22Rv1 (cell line): ENCODE measurements around the gene C1orf52.
A peak's percentile ranks its signal among the peaks of the same experiment; 100 is the strongest.

Source experiments
- H3K27ac ChIP-seq: fragments of 450-650 bp; 2 replicates; pipeline ENCODE4 v1.5.1; 2017
- ZFX ChIP-seq: fragments of 450-650 bp; IDR thresholded peaks from 2 replicates; pipeline ENCODE4 v1.6.1; 2017; ENCODE audit warnings: antibody characterized with exemption, borderline replicate concordance
- TF ChIP-seq, protein P1 (sequence below): fragments of 450-650 bp; IDR thresholded peaks from 2 replicates; pipeline ENCODE4 v1.5.1; 2017; ENCODE audit warnings: mild to moderate bottlenecking

The C1orf52 gene

DNA sequence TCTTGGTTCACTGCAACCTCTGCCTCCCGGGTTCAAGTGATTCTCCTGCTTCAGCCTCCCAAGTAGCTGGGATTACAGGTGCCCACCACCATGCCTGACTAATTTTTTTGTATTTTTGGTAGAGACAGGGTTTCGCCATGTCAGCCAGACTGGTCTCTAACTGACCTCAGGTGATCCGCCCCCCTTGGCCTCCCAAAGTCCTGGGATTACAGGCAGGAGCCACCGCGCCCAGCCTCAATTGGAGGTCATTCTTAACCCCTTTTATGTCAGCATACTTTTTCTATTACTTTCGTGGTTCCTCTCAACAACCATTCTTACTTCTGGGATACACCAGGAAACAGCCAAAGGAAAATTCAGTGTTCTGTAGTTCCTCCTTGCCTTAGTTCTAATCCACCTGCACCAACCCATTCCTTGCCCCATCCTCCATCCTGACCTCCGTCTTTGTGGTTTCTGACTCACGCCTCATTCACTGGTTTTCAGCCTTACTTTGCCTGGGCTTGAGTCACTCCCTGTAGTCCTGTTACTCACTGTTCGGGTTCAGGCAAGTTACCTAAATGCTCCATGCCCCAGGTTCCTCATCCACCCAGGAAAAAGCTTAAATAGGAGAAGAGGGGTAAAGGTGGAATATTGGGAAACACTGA, 29.9 kb upstream of the C1orf52 start:
- TF ChIP-seq, protein P1, sequence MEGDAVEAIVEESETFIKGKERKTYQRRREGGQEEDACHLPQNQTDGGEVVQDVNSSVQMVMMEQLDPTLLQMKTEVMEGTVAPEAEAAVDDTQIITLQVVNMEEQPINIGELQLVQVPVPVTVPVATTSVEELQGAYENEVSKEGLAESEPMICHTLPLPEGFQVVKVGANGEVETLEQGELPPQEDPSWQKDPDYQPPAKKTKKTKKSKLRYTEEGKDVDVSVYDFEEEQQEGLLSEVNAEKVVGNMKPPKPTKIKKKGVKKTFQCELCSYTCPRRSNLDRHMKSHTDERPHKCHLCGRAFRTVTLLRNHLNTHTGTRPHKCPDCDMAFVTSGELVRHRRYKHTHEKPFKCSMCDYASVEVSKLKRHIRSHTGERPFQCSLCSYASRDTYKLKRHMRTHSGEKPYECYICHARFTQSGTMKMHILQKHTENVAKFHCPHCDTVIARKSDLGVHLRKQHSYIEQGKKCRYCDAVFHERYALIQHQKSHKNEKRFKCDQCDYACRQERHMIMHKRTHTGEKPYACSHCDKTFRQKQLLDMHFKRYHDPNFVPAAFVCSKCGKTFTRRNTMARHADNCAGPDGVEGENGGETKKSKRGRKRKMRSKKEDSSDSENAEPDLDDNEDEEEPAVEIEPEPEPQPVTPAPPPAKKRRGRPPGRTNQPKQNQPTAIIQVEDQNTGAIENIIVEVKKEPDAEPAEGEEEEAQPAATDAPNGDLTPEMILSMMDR = no peak
- no peak for TF ChIP-seq ZFX
- H3K27ac ChIP-seq = no peak overlapping the region

DNA sequence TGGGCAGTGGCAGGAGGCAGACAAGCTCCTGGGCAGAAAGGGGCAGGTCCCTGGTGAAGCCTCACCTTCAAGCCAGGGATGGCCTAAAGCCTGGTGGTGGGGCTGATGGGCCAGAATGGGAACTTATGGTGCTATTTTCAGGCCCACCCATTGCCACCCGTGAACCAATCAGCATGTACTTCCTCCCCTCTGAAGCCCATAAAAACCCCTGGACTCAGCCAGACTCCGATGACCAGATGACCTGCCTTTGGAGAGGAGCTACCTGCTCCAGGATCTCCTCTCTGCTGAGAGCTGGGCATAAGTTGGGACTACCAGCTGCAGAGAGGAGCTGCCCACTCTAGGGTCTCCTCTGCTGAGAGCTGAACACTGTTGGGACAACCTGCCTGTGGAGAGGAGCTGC, 24.7 kb upstream of the C1orf52 start:
- no peak for TF ChIP-seq ZFX
- TF ChIP-seq, protein P1 = no peak
- no peak overlapping the region for H3K27ac ChIP-seq

DNA sequence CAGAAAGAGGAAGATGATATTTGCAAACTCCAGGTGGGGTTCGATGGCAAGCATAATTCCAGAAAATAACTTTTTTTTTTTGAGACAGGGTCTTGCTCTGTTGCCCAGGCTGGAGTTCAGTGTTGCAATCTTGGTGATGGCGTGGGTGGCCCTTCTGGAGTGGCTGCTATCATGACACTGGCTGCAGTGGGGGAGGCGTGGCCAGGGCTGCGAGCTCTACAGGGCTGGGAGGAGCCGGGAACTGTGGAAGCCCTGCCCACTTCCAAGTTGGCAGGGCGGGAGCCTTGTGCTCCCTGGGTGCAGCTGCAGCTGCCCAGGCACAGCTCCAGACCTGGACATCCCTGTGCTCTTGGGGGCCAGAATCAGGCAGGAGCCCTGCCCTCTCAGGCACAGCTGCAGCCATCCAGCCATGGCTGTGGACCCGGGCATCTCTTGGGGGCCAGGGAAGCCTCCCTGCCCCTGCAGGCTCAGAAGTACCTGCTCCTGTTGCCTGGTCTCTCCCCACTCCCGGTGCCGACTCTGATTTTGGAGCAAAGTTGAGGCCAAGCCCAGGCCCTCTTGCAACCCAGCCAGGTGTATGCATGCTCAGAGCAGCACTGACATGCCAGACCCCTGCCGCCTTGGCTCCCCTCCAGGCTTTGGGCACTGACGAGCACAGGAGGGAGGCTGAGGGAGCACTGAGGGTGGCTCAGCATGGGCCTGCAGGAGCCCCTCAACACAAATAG, 24.2 kb upstream of the C1orf52 start:
- TF ChIP-seq ZFX = no peak
- TF ChIP-seq, protein P1 = no peak
- no peak overlapping the region for H3K27ac ChIP-seq

DNA sequence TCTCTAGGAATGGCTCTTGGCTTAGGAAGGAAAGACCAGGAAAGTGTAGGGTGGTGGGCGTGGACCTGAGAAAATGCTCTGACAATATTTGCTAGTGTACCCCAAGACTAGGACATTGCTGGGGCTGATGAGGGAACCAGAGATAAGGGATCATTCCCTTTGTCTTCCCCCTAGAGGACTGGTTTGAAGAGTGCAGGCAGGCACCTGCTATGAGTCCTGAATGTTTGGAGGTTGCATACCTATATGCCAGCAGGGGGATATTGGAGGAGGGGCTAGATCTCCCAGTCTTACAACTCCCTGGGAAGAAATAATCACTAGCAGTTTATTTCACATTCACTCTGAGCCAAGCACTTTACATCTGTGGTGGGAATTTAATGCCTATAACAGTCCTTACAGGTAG, 23.0 kb upstream of the C1orf52 start:
- H3K27ac ChIP-seq = no peak overlapping the region
- TF ChIP-seq ZFX = no peak
- TF ChIP-seq, protein P1 = no peak

DNA sequence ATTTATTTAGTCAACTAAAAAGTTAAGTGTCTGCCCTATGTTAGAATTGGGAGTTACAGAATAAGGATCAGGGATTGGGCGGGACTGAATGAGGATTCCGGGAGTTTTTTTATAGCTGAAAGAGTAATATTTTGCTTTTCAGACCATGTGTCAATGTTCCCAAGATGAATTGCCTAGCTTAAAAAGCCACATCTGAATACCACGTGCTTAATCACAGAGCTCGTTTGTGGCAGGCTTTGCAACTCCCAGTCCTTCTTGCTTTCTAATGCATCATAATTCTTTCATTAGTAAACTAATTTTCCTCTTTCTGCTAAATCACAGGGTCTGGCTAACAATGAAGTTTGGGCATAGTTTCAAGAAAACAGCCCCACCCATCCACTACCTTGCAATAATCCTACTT, 21.2 kb upstream of the C1orf52 start:
- no peak for TF ChIP-seq ZFX
- TF ChIP-seq, protein P1 = no peak
- H3K27ac ChIP-seq = no peak overlapping the region

DNA sequence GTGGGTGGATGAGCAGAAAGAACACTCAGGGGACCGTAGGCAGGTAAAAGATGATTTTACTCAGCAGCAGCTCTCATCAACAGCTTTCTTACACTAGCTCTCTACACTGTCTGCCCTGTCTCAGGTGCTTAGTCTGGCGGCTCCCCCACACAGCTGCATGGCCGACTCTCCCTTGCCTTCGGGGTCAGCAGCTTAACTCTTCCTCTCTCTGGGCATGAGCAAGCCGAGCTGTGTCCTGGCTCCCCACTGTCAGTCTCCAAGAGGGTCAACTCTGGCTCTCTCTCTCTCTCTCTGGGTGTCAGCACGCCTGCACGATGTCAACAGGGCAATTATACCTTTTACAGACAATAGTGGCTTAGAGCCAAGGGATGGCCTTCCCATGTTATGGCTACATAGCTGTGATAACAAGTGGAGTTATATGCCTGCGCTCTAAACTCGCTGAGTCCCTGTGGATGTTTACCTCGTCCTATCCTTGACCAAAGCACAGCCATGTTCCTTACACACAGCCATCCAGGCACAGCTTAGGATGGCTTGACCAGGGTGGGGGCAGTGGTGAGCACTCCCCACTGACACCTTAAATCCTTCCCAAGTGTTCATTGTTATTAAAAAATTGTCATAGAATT, 20.1 kb upstream of the C1orf52 start:
- 0 out of 2 replicates have a peak overlapping the region, but pooled peaks have one; percentile 13 for H3K27ac ChIP-seq
- TF ChIP-seq, protein P1 = no peak
- TF ChIP-seq ZFX = no peak
